COLO829 (cell line): ENCODE results near the gene ZDHHC24.

ENCODE experiments used
- DNase-seq: peaks from one replicate; pipeline ENCODE4 v3.0.0; 2012; ENCODE audit warnings: low spot score

ZDHHC24 gene

DNA sequence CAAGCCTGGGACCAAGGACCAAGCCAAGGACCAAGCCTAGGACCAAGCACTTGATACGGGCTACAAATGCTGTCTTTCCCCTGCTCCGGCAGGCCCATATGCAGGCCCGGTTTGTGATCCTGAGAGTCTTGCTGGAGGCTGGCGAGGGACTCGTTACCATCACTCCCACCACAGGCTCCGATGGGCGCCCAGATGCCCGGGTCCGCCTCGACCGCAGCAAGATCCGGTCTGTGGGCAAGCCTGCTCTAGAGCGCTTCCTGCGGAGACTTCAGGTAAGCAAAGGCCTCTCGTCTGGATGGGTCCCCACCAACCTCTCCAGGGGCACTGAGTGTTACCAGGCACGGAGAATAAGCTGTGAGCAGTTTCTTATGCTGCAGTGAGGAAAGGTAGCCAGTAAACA is 48.6 kb downstream of the ZDHHC24 start:
- DNase-seq, result no peak

DNA sequence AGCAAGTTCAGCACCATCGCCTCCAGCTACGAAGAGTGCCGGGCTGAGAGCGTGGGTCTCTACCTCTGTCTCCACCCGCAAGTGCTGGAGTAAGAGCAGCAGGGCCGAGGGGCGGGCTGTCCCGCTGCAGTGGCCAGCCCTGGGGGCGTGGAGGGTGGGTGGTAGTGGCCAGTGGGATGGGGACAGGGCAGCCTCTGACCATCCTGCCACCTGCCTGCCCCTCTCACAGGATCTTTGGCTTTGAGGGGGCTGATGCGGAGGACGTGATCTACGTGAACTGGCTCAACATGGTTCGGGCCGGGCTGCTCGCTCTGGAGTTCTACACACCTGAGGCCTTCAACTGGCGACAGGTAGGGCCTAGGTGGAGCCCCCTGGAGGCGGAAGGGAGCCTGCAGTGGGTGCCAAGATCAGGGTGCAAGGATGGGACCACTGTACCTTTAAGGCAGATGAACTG is 50.4 kb downstream of the ZDHHC24 start:
- DNase-seq, result no peak

DNA sequence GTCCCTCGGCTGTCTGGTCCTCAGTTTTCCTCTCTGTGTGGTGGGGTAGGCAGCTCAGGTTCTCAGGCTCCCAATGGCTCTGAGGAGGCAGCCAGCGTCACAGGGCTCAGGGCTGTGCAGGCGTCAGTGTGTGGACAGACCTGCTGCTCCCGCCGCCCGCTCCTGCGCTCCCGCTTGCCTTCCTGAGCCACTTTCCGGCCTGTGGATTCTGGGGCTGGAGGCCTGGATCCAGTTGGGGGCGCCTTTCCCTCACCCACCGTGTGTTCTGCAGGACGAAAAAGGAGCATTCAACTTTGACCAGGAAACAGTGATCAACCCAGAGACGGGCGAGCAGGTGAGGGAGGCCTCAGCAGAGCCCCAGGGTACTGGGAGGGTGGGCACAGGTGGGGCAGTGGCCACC is 50.9 kb downstream of the ZDHHC24 start:
- DNase-seq, result no peak

DNA sequence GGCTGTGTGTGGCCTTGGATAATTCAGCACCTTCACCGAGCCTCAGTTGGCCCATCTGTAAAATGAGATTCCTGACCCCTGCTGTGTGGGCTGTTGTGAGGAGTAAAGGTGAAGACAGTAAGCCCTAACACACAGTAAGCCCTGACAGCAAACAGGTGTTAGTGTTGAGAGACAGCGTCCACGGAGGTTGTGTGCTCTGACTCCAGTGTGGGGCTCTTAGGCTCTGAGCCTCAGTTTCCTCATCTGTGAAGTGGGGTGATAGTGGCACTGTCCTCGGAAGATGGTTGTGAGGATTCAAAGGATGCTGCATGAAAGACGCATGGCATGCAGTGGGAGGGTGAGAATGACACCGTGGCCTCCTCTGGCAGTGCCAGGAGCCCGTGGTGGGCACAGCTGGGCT is 51.4 kb downstream of the ZDHHC24 start:
- no peak for DNase-seq

DNA sequence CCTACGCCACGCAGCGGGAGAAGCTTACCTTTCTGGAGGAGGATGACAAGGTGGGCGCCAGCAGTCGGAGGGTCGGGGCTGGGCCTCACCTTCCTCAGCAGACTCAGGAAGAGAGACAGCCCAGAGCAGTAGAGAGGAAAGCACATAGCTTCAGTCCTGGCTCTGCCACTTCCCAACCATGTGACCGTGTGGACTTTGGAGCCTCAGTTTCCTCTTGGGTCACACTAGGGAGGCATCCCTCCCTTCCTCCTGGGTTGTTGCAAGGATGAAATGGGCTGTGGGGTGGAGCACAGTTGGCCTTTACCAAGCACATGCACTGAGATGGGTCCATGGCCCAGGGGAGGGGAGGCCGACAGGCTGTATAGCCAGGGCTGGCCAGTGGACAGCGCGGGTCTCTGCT is 52.7 kb downstream of the ZDHHC24 start:
- DNase-seq, result no peak

DNA sequence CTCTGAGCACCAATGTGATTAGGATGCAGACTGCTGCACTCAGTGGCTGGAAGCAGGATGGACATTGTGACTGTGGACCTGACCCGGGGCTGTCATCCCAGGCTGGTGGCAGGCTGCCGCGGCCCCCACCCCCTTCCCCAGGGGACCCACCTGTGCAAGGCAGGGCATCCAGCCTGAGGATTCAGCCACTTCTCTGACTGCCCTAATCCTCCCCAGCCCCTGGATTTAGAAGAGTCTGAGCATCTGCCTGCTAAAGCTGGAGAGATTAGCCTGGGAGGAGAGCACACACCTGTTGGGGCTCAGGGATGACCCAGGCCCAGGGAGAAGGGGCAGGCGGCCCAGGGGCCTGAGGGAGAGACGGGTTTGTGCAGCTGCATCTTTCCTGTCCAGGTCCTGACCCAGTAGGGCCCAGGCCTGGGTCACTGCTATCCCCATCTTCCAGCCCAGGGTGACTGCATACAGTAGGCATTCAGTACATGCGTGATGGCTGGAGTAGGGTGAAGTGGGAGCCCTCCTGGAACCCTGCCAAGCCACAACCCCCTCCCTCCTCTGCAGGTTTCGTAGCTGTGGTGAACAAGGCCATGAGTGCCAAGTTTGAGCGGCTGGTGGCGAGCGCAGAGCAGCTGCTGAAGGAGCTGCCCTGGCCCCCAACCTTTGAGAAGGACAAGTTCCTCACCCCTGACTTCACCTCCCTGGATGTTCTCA is 53.5 kb downstream of the ZDHHC24 start:
- DNase-seq, result no peak

DNA sequence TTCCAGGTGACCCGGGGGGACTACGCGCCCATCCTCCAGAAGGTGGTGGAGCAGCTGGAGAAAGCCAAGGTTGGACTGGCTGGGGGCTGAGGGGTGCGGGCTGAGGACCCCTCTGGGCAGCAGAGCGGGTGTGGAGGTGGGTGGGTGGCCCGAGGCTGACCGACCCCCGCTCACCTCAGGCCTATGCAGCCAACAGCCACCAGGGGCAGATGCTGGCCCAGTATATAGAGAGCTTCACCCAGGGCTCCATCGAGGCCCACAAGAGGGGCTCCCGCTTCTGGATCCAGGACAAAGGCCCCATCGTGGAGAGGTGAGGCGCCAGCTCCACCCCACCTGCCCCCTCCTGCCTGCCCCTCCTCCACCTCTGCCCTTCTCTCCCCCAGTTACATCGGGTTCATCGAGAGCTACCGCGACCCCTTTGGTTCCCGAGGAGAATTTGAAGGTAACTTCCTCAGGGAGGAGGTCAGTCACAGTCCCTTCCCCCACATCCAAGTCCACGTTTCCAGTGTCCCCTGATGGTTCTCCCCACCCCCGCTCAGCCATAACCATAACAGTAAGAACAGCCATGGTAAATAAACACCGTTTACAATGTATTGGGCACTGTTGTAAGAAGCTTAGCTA is 54.4 kb downstream of the ZDHHC24 start:
- no peak for DNase-seq

DNA sequence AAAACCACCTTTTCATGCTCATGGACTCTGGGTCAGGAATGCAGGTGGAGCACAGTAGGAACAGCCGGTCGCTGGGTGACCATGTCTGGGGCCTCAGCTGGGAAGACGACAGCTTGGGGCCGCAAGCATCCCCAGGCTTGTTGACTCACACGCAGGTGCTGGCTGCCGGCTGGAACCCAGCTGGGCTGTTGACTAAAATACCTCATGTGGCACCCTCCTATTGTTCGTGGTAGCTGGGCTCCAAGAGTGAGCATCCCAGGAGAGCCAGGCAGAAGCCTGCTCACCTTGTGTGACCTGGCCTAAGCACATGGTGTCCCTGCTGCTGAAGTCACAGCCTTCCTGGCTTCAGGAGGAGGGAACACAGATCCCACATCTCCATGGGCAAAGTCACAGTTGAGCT is 56.2 kb downstream of the ZDHHC24 start:
- DNase-seq, result no peak

DNA sequence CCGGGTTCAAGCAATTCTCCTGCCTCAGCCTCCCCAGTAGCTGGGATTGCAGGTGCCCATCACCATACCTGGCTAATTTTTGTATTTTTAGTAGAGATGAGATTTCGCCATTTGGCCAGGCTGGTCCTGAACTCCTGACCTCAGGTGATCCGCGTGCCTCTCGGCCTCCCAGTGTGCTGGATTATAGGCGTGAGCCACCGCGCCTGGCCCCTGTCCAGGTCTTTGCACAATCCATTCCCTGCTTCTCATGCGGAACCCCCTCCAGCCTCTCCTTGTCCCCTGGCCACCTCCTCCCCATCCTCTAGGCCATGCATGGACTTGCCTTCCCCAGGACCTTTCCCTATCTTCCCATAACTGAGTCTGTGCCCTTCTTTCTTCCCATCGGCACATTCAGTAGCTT is 56.9 kb downstream of the ZDHHC24 start:
- no peak for DNase-seq

DNA sequence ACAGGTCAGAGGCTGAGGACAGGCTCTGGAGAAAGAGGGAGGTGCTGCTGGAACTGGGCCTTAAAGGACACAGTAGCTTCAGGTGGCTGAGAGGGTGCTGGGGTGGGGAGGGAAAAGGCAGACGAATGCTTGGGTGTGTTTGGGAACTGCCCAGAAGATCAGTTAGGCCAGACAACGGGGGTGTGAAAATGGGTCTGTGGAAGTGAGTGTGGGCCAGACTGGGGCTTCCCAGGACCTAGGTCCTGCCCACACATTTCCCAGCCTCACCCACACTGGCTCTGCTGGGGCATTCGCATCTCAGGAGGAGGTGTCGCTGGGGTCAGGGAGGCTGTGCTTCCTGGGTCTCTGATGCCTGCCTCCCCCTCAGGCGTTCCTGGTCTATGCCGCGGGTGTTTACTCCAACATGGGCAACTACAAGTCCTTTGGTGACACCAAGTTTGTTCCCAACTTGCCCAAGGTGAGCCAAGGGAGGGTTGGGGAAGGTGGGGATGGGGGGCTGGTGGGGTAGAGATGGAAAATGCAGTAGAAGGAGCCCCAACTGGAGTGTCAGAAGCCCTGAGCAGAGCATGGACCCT is 61.0 kb downstream of the ZDHHC24 start:
- no peak for DNase-seq

DNA sequence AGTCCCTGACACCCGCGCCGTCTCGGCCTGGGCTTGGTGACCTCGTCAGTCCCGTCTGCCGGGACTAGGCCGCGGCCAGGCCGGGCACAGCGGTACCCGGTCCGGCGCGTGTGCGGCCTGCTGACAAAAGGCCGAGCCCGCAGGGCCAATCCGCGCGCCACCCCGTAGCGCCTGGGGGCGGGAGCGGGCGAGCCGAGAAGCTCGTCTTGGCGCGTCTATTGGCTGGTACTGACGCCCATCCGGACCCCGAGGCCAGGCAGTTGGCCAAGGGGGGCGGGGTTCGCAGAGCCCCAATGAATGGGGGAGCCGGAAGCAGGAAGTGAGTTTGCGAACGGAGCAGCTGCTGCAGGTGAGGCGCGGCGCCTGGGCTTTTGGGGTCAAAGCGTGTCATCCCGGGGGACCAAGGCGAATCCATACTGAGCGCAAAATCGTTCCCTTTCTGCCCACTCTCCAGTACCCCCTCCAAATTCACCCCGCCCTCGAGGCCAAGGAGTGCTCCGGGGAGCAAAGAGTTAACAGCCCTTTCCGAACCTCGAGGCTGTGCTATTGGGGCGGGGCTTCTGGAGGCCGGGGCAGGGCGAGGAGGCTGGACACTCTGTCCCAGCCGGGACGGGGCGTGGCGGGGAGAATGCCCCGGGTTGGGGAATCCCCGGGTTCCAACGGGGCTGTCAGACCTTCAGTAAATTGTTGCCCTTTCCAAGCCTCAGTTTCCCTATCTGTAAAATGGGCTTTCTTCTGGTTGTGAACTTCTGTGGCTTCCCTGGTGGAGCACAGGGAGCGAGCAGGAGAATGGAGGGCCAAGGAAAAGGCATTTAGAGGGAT is 65.5 kb downstream of the ZDHHC24 start, which contains the start of gene DPP3:
DPP3 (plus strand) TSS at position 318 of the 822 bp plus-strand sequence. CDS start 1,767 bp downstream, outside the sequence.
- peak; percentile 98 for DNase-seq

DNA sequence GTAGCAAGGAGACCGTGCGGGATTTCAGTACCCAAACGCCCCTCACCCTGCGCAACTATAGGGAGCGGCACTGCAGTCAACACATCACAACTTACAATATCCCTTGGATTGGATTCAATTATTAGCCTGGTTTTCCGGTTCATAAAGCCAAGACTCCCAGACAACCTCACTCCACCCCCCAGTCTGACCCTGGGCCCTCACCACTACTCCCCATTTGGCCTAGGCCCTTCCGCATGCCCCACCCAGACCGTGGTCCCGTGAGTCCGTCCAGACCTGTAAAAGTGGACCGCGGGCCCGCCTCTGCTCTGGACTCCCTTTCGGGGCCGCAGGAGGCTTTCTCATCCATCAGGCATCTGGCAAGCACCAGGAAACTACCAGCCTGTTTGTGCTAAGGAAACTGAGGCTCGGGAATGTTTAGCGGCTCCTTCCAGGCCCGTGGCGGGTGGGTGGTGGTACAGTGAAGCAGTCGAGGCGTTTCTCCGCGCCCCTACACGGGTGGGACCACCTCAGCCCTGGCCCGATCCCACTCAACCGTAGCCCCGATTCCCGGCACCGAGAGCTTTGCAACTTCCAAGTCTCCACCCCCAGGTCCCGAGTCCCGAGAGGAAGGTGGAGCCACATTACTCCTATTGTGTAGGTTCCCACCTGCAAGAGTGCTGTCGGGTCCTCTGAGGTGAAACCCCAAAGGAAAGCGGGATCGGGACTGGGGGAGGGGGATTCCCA is 66.3 kb downstream of the ZDHHC24 start:
- no peak for DNase-seq

DNA sequence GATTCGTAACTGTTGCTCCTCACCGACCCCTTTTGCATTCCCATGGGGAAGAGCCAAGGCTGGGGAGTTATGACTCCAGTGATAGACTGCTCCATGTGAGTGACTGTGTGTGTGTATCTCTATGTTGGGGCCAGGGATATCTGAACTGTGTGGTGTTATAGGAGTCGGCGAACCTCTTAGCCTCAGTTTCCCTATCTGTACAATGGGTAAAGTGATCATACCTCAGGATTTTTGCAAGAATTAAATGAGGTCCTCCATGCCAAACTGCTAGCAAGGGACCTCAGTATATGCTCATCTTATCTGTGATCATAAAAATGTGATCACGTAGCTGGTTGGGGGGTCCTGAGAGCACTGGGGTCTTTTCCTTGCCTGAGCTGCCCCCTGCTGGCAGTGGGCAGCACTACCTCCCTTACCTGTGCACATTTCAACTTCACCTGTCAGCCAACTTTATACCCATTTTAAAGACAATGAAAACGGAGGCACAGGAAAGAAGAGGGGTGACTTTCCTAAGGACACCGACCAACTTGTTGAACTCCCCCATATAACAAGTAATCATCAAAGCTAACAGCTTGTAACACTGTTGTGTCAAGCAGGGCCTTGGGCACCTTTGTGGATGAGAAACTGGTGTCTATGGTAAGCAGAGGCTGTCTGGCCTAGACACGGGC is 67.0 kb downstream of the ZDHHC24 start:
- no peak for DNase-seq

DNA sequence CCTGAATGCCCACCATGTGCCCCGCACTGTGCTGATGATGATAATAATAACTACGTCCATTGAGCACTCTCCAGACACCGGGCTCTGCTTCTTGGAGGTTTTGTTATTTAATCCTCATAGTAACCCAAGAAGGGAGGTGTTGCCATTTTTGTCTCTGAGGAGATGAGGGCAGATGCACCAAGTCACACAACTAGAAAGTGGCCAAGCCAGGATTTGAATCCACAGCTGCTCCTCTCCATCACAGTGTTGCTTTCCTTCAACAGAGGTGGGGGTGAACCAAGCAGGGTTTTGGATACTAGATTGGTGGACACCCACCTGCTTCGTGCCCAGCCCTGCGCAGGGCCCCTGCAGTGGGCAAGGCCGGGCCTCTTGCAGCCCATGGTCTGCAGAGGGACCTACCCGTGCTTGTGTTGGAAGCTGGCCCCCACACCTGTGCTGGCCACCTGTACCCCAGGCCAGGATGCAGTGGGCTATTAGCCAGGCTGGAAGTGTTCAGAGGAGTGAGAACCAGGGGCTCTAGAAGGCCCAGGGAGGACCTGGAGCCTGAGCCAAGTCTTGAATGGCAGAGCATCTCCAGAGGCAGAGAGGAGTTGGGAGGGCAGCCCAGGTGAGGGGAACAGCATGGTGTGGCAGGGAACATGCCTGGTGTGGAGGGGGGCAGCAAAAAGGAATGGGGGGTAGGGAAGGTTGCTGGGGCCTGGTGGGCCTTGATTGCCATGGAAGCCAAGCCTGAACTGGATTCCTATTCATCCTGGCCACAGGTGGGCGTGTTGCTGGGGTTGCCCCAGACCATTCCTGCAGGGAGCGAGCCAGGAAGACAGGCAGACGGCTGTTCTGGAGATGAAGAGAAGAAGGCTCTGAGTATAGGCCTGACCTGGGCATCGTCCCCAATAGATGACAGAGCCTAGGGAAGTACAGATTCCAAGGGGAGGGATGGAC is 68.3 kb downstream of the ZDHHC24 start:
- DNase-seq, result no peak

DNA sequence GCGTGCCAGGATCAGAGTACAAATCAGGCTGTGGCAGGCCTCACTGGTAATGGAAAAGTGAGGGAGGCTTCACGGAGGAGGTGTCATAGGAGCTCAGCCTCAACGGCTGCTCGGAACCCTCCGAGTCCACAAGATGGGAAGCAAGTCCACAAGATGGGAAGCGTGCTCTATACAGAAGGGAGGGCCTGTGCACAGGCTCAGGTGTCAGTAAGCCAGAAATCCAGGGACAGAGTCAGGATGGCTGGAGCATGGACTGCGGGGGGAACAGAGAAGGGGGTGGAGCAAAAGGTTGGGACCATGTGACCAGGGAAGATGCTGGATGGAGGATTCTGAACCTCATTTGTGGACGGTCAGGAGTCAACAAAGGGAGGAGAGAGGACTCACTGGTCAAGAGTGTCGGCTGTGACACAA is 69.0 kb downstream of the ZDHHC24 start:
- DNase-seq, result no peak

DNA sequence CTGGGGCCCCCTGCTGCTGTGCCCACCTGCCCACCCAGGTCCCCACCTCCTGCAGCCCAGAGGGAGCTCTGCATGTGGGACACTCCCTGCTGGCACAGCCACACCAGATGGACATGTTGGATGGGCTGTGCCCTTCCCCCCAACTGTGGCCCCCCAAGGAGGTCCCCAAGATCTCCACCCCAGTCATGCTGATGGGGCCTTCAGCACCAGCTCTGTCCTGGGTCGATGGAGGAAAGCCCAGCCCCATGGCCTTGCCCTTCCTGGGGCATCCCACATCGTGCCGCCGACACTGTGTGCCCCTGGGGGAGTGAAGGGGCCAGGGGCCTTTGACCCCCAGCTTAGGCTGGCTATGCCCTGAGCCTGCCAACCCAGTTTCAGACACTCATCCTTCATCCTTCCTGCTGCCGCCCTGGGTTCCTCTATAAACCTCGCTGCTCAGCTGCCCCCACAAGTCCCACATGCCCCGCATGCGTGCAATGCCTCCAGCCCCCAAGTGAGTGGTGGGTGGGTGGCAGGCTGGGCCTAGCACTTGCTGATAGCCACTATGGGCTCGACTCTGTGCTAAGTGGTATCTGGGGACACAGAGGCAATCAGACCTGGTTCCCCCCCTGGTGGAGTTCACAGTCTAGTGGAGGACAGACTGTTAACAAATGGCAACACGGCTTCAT is 69.5 kb downstream of the ZDHHC24 start:
- no peak for DNase-seq

DNA sequence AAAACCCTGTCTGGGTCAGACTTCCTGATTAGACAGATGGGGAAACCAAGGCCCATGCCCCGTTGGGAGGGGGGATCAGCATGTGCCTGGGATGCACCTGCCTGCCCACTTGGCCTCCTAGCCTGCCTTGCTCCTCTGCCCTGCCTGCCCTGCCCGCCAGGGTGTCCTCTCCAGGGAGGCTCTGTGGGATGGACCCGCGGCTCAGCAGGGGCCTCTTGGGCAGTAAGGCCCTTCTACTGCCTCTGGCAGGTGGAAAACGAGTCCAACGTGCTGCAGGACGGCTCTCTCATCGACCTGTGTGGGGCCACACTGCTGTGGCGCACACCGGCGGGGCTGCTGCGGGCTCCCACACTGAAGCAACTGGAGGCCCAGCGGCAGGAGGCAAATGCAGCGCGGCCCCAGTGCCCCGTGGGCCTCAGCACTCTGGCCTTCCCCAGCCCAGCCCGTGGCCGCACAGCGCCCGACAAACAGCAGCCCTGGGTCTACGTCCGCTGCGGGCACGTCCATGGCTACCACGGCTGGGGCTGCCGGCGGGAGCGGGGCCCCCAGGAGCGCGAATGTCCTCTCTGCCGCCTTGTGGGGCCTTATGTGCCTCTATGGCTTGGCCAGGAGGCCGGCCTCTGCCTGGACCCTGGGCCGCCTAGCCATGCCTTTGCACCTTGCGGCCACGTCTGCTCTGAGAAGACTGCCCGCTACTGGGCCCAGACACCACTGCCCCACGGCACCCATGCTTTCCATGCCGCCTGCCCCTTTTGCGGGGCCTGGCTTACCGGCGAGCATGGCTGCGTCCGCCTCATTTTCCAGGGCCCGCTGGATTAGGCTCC is 70.3 kb downstream of the ZDHHC24 start:
- DNase-seq, result no peak

DNA sequence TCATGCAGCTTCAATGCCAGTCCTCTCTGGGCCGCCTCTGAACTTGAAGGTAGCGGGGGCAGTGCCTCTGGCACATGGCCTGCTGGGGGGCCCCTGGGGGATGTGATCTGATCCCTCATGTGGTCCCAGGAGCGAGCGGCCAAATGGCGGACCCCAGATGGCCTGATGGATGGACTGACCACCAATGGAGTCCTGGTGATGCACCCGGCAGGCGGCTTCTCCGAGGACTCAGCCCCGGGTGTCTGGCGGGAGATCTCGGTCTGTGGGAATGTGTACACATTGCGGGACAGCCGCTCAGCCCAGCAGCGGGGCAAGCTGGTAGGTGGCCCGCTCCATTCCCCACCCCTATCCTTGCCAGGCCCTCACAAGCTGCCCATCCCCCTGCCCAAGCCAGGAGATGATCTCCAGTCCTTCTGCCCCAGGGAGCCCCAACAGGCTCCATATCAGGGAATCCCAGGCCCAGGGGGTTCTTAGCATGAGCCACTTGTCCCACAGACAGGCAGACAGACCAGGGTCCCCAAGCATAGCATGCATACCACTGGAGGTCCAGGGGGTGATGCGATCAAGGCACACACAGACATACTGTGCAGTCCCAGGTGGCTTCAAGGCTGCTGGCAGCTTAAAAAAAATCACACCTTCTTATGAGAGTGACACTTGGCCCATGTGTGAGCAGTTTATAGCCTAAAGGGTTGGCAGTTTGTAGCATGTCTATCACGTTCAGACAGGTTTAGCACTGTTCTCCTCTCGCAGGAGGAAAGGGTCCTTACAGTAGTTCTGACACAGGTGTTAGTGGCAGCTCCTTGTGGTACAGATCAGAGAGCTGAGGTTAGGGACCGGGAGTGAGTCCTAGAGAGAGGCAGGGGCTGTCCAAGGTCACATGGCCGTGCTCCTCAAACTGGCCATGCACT is 72.0 kb downstream of the ZDHHC24 start:
- DNase-seq, result no peak
